ENCODE results near the gene EMC10. TPM values are rescaled to one million over a fixed set of nuclear protein-coding genes. Genes with fewer than 3 reads are reported as not detected.

Gene EMC10
- total and polyA plus RNA-seq, 10 of the 15 experiments (the other 5 are each of a cell fraction or from before 2014, with no cell fraction given): 2.5 to 77.3 (median 20.3) TPM

DNA sequence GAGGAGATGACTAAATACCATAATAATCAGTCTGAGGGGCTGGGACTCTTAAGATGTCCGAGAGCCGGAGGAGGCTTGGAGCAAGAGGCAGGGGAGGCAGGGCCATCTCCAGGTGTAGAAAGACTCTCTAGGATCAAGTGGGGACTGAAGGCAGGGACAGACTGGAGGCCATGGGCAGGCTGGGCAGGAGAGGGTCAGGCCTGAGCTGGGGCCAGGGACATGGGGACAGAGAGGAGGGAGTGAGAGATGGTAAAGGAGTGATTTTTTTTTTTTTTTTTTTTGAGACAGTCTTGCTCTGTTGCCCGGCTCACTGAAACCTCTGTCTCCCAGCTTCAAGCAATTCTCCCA lies 32.5 kb downstream of the EMC10 start:
- FAIRE-seq (no peak), DNase-seq (ENCODE audit: low read depth, low spot score) (no peak), ATAC-seq (no peak)
- no TSS peak for BruUV-seq (replicated peaks)
- Histone ChIP-seq H3K9ac (ENCODE audit: control insufficient read depth, insufficient read depth, low read length) (no peak overlapping the region), H3K4me2 (ENCODE audit: control insufficient read depth, insufficient read depth) (no peak overlapping the region), H3K79me2 (ENCODE audit: control insufficient read depth, insufficient read depth, low read length) (no peaks in the 10 kb centered on the region), H3K27ac (ENCODE audit: control insufficient read depth, insufficient read depth) (no peak overlapping the region), H3K9me3 (replicated peaks; ENCODE audit: control insufficient read depth, insufficient read depth, low read length) (no peaks in the 10 kb centered on the region), H4K20me1 (ENCODE audit: control insufficient read depth, insufficient read depth) (no peaks in the 10 kb centered on the region), H2AFZ (ENCODE audit: control insufficient read depth, low read depth, low read length) (no peak overlapping the region), H3K4me3 (no peak overlapping the region), H3K4me1 (ENCODE audit: control insufficient read depth, insufficient read depth, low read length) (peaks cover 3% of the 10 kb centered on the region; the same call in 1 of the 2 replicates), H3K27me3 (replicated peaks in 1 of 2; ENCODE audit: control insufficient read depth in 2 of 2, insufficient read depth in 2 of 2, low read length in 1 of 2) (no peaks in the 10 kb centered on the region), H3K36me3 (ENCODE audit: control insufficient read depth in 2 of 2, insufficient read depth in 2 of 2, low read length in 1 of 2) (no peaks in the 10 kb centered on the region)
- ChIA-PET SMC1A (ENCODE audit: uncharacterized antibody, unreplicated experiment) (no interaction called here), POLR2A (interaction anchor here (0.6 kb wide), 2 partner anchors 24 to 200 kb away, joined by 3 to 4 read pairs; no protein-coding TSS in a partner anchor), RAD21 (ENCODE audit: unreplicated experiment) (interaction anchor here (0.6 kb wide), 2 partner anchors 338 to 876 kb away, joined by 3 read pairs; no protein-coding TSS in a partner anchor), CTCF (no interaction called here)
- no peak for TF ChIP-seq ESRRA (IDR thresholded peaks at IDR 0.05; ENCODE audit: low read length)
- no peak for TF ChIP-seq NFYA (IDR thresholded peaks at IDR 0.05; ENCODE audit: borderline replicate concordance, low read depth, low read length)
- no peak for TF ChIP-seq TBL1XR1 (IDR thresholded peaks at IDR 0.05; ENCODE audit: low read depth, low read length)
- no peak for TF ChIP-seq IRF4 (IDR thresholded peaks at IDR 0.05; ENCODE audit: low read depth, low read length)
- TF ChIP-seq, protein P1, sequence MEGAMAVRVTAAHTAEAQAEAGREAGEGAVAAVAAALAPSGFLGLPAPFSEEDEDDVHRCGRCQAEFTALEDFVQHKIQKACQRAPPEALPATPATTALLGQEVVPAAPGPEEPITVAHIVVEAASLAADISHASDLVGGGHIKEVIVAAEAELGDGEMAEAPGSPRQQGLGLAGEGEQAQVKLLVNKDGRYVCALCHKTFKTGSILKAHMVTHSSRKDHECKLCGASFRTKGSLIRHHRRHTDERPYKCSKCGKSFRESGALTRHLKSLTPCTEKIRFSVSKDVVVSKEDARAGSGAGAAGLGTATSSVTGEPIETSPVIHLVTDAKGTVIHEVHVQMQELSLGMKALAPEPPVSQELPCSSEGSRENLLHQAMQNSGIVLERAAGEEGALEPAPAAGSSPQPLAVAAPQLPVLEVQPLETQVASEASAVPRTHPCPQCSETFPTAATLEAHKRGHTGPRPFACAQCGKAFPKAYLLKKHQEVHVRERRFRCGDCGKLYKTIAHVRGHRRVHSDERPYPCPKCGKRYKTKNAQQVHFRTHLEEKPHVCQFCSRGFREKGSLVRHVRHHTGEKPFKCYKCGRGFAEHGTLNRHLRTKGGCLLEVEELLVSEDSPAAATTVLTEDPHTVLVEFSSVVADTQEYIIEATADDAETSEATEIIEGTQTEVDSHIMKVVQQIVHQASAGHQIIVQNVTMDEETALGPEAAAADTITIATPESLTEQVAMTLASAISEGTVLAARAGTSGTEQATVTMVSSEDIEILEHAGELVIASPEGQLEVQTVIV (IDR thresholded peaks at IDR 0.05; ENCODE audit: borderline replicate concordance, partially characterized antibody): no peak
- in situ Hi-C loops (cut with MboI): no loop called here
- 72% methylated on average over 3 of the region's 3 CpGs for WGBS (ENCODE audit: insufficient coverage, insufficient replicate concordance, low lambda C conversion rate, missing lambda C conversion rate)
- intact Hi-C loops (cut with micrococcal nuclease; ENCODE audit: unreplicated experiment): no loop called here

DNA sequence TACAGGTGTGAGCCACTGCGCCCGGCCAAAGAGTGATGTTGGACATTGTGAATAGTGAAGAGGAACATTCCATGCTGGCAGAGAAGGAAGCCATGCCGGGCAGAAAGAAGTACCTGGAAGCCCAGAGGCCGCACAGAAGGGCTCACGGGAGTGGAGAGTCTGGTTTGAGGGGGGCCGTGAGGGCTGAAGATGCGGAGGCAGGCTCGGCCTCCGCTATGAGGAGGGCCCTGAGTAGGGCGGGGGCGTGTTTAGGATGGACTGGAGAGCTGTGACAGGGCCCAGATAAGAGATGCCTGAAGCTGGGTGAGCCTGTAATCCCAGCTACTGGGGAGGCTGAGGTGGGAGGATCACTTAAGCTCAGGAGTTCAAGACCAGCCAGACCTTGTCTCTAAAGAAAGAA lies 33.1 kb downstream of the EMC10 start:
- no peak for ATAC-seq
- Histone ChIP-seq H3K79me2 (ENCODE audit: control insufficient read depth, insufficient read depth, low read length) (no peaks in the 10 kb centered on the region), H3K36me3 (ENCODE audit: control insufficient read depth in 2 of 2, insufficient read depth in 2 of 2, low read length in 1 of 2) (no peaks in the 10 kb centered on the region), H4K20me1 (ENCODE audit: control insufficient read depth, insufficient read depth) (no peaks in the 10 kb centered on the region), H3K4me1 (ENCODE audit: control insufficient read depth, insufficient read depth, low read length) (peaks cover 3% of the 10 kb centered on the region; the same call in 1 of the 2 replicates), H3K4me2 (ENCODE audit: control insufficient read depth, insufficient read depth) (no peak overlapping the region), H3K9ac (ENCODE audit: control insufficient read depth, insufficient read depth, low read length) (no peak overlapping the region), H3K27me3 (replicated peaks in 1 of 2; ENCODE audit: control insufficient read depth in 2 of 2, insufficient read depth in 2 of 2, low read length in 1 of 2) (no peaks in the 10 kb centered on the region), H2AFZ (ENCODE audit: control insufficient read depth, low read depth, low read length) (no peak overlapping the region), H3K4me3 (no peak overlapping the region), H3K9me3 (replicated peaks; ENCODE audit: control insufficient read depth, insufficient read depth, low read length) (no peaks in the 10 kb centered on the region), H3K27ac (ENCODE audit: control insufficient read depth, insufficient read depth) (no peak overlapping the region)
- RAD21 ChIA-PET (ENCODE audit: unreplicated experiment): interaction anchor here (0.5 to 0.6 kb wide), 2 partner anchors 283 to 876 kb away, joined by 3 read pairs; no protein-coding TSS in a partner anchor
- intact Hi-C loops (cut with micrococcal nuclease; ENCODE audit: unreplicated experiment) (no loop called here), in situ Hi-C loops (cut with MboI) (no loop called here)
- no peak for DNase-seq (ENCODE audit: low read depth, low spot score)
- POLR2A ChIA-PET: no interaction called here
- SMC1A ChIA-PET (ENCODE audit: uncharacterized antibody, unreplicated experiment): no interaction called here
- BruUV-seq (replicated peaks): no TSS peak
- 85% methylated on average over 11 of the region's 11 CpGs for WGBS (ENCODE audit: insufficient coverage, insufficient replicate concordance, low lambda C conversion rate, missing lambda C conversion rate)
- CTCF ChIA-PET: interaction anchor here (1.2 to 2.4 kb wide), 2 partner anchors 28 to 49 kb away, joined by 4 to 10 read pairs; no protein-coding TSS in a partner anchor
- FAIRE-seq: no peak
- TF ChIP-seq SREBF2 (IDR thresholded peaks at IDR 0.05; ENCODE audit: low read length): no peak
- TF ChIP-seq SUZ12 (IDR thresholded peaks at IDR 0.05; ENCODE audit: unreplicated experiment): no peak
- no peak for TF ChIP-seq SUPT20H (IDR thresholded peaks at IDR 0.05; ENCODE audit: borderline replicate concordance, control insufficient read depth, low read depth, low read length)
- TF ChIP-seq RUNX3 (IDR thresholded peaks at IDR 0.05; ENCODE audit: low read length): no peak
- TF ChIP-seq CHD2 (IDR thresholded peaks at IDR 0.05; ENCODE audit: borderline replicate concordance, low read depth, low read length): no peak
- TF ChIP-seq, protein P2, sequence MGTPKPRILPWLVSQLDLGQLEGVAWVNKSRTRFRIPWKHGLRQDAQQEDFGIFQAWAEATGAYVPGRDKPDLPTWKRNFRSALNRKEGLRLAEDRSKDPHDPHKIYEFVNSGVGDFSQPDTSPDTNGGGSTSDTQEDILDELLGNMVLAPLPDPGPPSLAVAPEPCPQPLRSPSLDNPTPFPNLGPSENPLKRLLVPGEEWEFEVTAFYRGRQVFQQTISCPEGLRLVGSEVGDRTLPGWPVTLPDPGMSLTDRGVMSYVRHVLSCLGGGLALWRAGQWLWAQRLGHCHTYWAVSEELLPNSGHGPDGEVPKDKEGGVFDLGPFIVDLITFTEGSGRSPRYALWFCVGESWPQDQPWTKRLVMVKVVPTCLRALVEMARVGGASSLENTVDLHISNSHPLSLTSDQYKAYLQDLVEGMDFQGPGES (IDR thresholded peaks at IDR 0.05): no peak
- no peak for TF ChIP-seq STAT3 (IDR thresholded peaks at IDR 0.05; ENCODE audit: low read depth, low read length)
- no peak for TF ChIP-seq POLR2AphosphoS2 (IDR thresholded peaks at IDR 0.05; ENCODE audit: low read depth, low read length)
- TF ChIP-seq, protein P3, sequence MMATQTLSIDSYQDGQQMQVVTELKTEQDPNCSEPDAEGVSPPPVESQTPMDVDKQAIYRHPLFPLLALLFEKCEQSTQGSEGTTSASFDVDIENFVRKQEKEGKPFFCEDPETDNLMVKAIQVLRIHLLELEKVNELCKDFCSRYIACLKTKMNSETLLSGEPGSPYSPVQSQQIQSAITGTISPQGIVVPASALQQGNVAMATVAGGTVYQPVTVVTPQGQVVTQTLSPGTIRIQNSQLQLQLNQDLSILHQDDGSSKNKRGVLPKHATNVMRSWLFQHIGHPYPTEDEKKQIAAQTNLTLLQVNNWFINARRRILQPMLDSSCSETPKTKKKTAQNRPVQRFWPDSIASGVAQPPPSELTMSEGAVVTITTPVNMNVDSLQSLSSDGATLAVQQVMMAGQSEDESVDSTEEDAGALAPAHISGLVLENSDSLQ (IDR thresholded peaks at IDR 0.05): no peak
